Mesodermal cell (in vitro differentiated cells): ENCODE data around the gene ITGA1.

Experiments used
- H3K27ac ChIP-seq: 2 replicates; pipeline ENCODE4 v1.7.0; 2013; ENCODE audit warnings: mild to moderate bottlenecking, low read depth, low read length, moderate library complexity; ENCODE audit not compliant: severe bottlenecking
- H3K36me3 ChIP-seq: 2 replicates; pipeline ENCODE4 v1.7.1; 2013; ENCODE audit warnings: mild to moderate bottlenecking, low read length, moderate library complexity; ENCODE audit not compliant: control insufficient read depth, insufficient read depth
- H3K4me1 ChIP-seq: one replicate; pipeline ENCODE4 v1.7.1; 2013; ENCODE audit warnings: mild to moderate bottlenecking, low read length; ENCODE audit not compliant: insufficient read depth, control insufficient read depth, poor library complexity, severe bottlenecking
- H3K4me3 ChIP-seq: 2 replicates; pipeline ENCODE4 v1.7.0; 2013; ENCODE audit warnings: low read length, control low read depth, mild to moderate bottlenecking; ENCODE audit not compliant: insufficient read depth, poor library complexity, severe bottlenecking; ENCODE audit errors: extremely low read depth
- H3K9me3 ChIP-seq: 2 replicates; pipeline ENCODE4 v1.7.1; 2013; ENCODE audit warnings: mild to moderate bottlenecking, low read length, moderate library complexity; ENCODE audit not compliant: control insufficient read depth
- WGBS, 2 experiments: methylation state at CpG; one replicate each; pipeline ENCODE4 v1.1.5; 2013; ENCODE audit warnings: missing lambda C conversion rate in 2 of 2; ENCODE audit not compliant: insufficient coverage in 2 of 2; 5-methylcytosine and 5-hydroxymethylcytosine counted together

Gene ITGA1

GRCh38 chr5:52800394-52801213 is 12.9 kb downstream of the ITGA1 start:
- Histone ChIP-seq H3K4me1 (peaks cover 30% of the 10 kb centered on the region), H3K9me3 (no peaks in the 10 kb centered on the region), H3K4me3 (peak overlapping the region; percentile 58), H3K36me3 (peaks cover 29% of the 10 kb centered on the region), H3K27ac (peak overlapping the region; percentile 99)
- 2 to 4% methylated on average over 21 to 26 of the region's 31 CpGs for WGBS, 2 experiments

GRCh38 chr5:52801329-52801728 is 13.6 kb downstream of the ITGA1 start:
- Histone ChIP-seq H3K27ac (peak overlapping the region; percentile 99), H3K4me1 (peaks cover 30% of the 10 kb centered on the region), H3K36me3 (peaks cover 31% of the 10 kb centered on the region), H3K4me3 (peak overlapping the region; percentile 58), H3K9me3 (no peaks in the 10 kb centered on the region)
- 6% methylated on average over 4 to 8 of the region's 8 CpGs for WGBS, 2 experiments

- WGBS, 2 experiments: no CpG with 5 or more reads among the region's 2 CpGs
Measured at GRCh38 chr5:52802272-52802973, 14.7 kb downstream of the ITGA1 start.

GRCh38 chr5:52802974-52803336 is 15.2 kb downstream of the ITGA1 start:
- no peaks in the 10 kb centered on the region for H3K9me3 ChIP-seq
- peaks cover 19% of the 10 kb centered on the region for H3K4me1 ChIP-seq
- 72 to 100% methylated on average over 2 to 5 of the region's 6 CpGs for WGBS, 2 experiments
- H3K36me3 ChIP-seq: peaks cover 31% of the 10 kb centered on the region
- peak overlapping the region; percentile 58 for H3K4me3 ChIP-seq
- H3K27ac ChIP-seq: no peak overlapping the region

More at GRCh38 chr5:52802272-52802973, 14.7 kb downstream of the ITGA1 start:
- peaks cover 31% of the 10 kb centered on the region for H3K36me3 ChIP-seq
- H3K27ac ChIP-seq: no peak overlapping the region
- H3K9me3 ChIP-seq: no peaks in the 10 kb centered on the region
- peak overlapping the region; percentile 58 for H3K4me3 ChIP-seq
- H3K4me1 ChIP-seq: peaks cover 24% of the 10 kb centered on the region

- peaks cover 31% of the 10 kb centered on the region for H3K36me3 ChIP-seq
- WGBS, 2 experiments: 93% methylated on average over 2 of the region's 2 CpGs; no CpG with 5 or more reads in 1 of the 2 experiments
- H3K4me3 ChIP-seq: no peak overlapping the region
- peaks cover 15% of the 10 kb centered on the region for H3K4me1 ChIP-seq
- H3K9me3 ChIP-seq: no peaks in the 10 kb centered on the region
- no peak overlapping the region for H3K27ac ChIP-seq
Measured at GRCh38 chr5:52804387-52804791, 16.7 kb downstream of the ITGA1 start.

GRCh38 chr5:52804981-52805380 is 17.3 kb downstream of the ITGA1 start:
- Histone ChIP-seq H3K36me3 (peaks cover 31% of the 10 kb centered on the region), H3K4me3 (no peak overlapping the region), H3K27ac (no peak overlapping the region), H3K9me3 (no peaks in the 10 kb centered on the region), H3K4me1 (peaks cover 21% of the 10 kb centered on the region)
- 100% methylated on average over 1 of the region's 2 CpGs; no CpG with 5 or more reads in 1 of the 2 experiments for WGBS, 2 experiments

GRCh38 chr5:52805615-52806014 is 17.9 kb downstream of the ITGA1 start:
- no peaks in the 10 kb centered on the region for H3K9me3 ChIP-seq
- no peak overlapping the region for H3K4me3 ChIP-seq
- WGBS, 2 experiments: 100% methylated on average over 1 of the region's 2 CpGs; no CpG with 5 or more reads in 1 of the 2 experiments
- H3K27ac ChIP-seq: no peak overlapping the region
- peaks cover 27% of the 10 kb centered on the region for H3K4me1 ChIP-seq
- H3K36me3 ChIP-seq: peaks cover 31% of the 10 kb centered on the region

- no peak overlapping the region for H3K27ac ChIP-seq
- no peaks in the 10 kb centered on the region for H3K9me3 ChIP-seq
- peaks cover 31% of the 10 kb centered on the region for H3K36me3 ChIP-seq
- peaks cover 39% of the 10 kb centered on the region for H3K4me1 ChIP-seq
- H3K4me3 ChIP-seq: no peak overlapping the region
Measured at GRCh38 chr5:52807037-52807436, 19.3 kb downstream of the ITGA1 start.

GRCh38 chr5:52807723-52808122 is 20.0 kb downstream of the ITGA1 start:
- no peak overlapping the region for H3K4me3 ChIP-seq
- H3K9me3 ChIP-seq: no peaks in the 10 kb centered on the region
- H3K4me1 ChIP-seq: peaks cover 39% of the 10 kb centered on the region
- H3K36me3 ChIP-seq: peaks cover 27% of the 10 kb centered on the region
- H3K27ac ChIP-seq: no peak overlapping the region

GRCh38 chr5:52808316-52808901 is 20.7 kb downstream of the ITGA1 start:
- Histone ChIP-seq H3K4me3 (no peak overlapping the region), H3K9me3 (no peaks in the 10 kb centered on the region), H3K27ac (no peak overlapping the region), H3K36me3 (peaks cover 23% of the 10 kb centered on the region), H3K4me1 (peaks cover 37% of the 10 kb centered on the region)
- 100% methylated on average over 1 of the region's 2 CpGs; no CpG with 5 or more reads in 1 of the 2 experiments for WGBS, 2 experiments
